CD14-positive monocyte (primary cell): ENCODE results near the gene NOTCH1. TPM values are rescaled to one million over a fixed set of nuclear protein-coding genes. Genes with fewer than 3 reads are reported as not detected.

Source experiments
- DNase-seq, 3 donors: peaks; one replicate each; pipeline ENCODE4 v3.0.0-alpha.2; 2011 to 2022
- H2AFZ ChIP-seq: 2 replicates; pipeline ENCODE4 v1.6.0; 2012; ENCODE audit warnings: mild to moderate bottlenecking, low read depth, low read length, inconsistent platforms; ENCODE audit not compliant: insufficient read depth, poor library complexity, severe bottlenecking
- H3K27ac ChIP-seq, 2 donors: 1 replicate in 1 of 2; 2 replicates in 1 of 2; pipeline ENCODE4 v1.5.1; 2012 to 2013; ENCODE audit warnings: low read length in 2 of 2, control low read depth in 1 of 2, inconsistent platforms in 1 of 2, low read depth in 1 of 2, mild to moderate bottlenecking in 1 of 2
- H3K27me3 ChIP-seq, 2 donors: one replicate each; pipeline versions ENCODE4 v1.6.0 to v1.6.1; 2011 to 2013; ENCODE audit warnings: low read length in 2 of 2; ENCODE audit not compliant: control insufficient read depth in 2 of 2, insufficient read depth in 2 of 2
- H3K36me3 ChIP-seq, 2 donors: replicated peaks in 1 of 2; 1 replicate in 1 of 2; 2 replicates in 1 of 2; pipeline versions ENCODE4 v1.5.1 to v1.6.1; 2012 to 2013; ENCODE audit warnings: low read length in 2 of 2, control low read depth in 1 of 2, inconsistent platforms in 1 of 2, mild to moderate bottlenecking in 1 of 2; ENCODE audit not compliant: insufficient read depth in 2 of 2, control insufficient read depth in 1 of 2
- H3K4me1 ChIP-seq, 2 donors: 1 replicate in 1 of 2; 2 replicates in 1 of 2; pipeline versions ENCODE4 v1.5.1 to v1.6.1; 2012 to 2013; ENCODE audit warnings: low read length in 2 of 2, control low read depth in 1 of 2, inconsistent platforms in 1 of 2, mild to moderate bottlenecking in 1 of 2, moderate library complexity in 1 of 2; ENCODE audit not compliant: insufficient read depth in 2 of 2, control insufficient read depth in 1 of 2
- H3K4me2 ChIP-seq: replicated peaks from 2 replicates; pipeline ENCODE3; 2012; ENCODE audit warnings: low read length, moderate library complexity, mild to moderate bottlenecking; ENCODE audit not compliant: poor library complexity, severe bottlenecking; ENCODE audit errors: extremely low read depth
- H3K4me3 ChIP-seq, 3 experiments: fragments of 200-600 bp in 1 of 3; sonication (generic) in 1 of 3; replicated peaks in 1 of 3; 1 replicate in 2 of 3; 2 replicates in 1 of 3; pipeline ENCODE4 v1.5.1; 2011 to 2013; ENCODE audit warnings: low read length in 3 of 3, mild to moderate bottlenecking in 3 of 3, control low read depth in 2 of 3, low read depth in 2 of 3, inconsistent platforms in 1 of 3, moderate library complexity in 1 of 3
- H3K79me2 ChIP-seq: 2 replicates; pipeline ENCODE4 v1.6.0; 2012; ENCODE audit warnings: mild to moderate bottlenecking, control low read depth, inconsistent platforms, low read length, moderate library complexity; ENCODE audit not compliant: insufficient read depth
- H3K9ac ChIP-seq: 2 replicates; pipeline ENCODE4 v1.6.0; 2017; ENCODE audit warnings: low read length, mild to moderate bottlenecking; ENCODE audit not compliant: insufficient read depth, poor library complexity, severe bottlenecking
- H3K9me3 ChIP-seq, 2 donors: replicated peaks in 1 of 2; 1 replicate in 1 of 2; 2 replicates in 1 of 2; pipeline versions ENCODE4 v1.5.1 to v1.6.1; 2012 to 2013; ENCODE audit warnings: low read length in 2 of 2, control low read depth in 1 of 2; ENCODE audit not compliant: control insufficient read depth in 1 of 2, insufficient read depth in 1 of 2
- H4K20me1 ChIP-seq: 2 replicates; pipeline ENCODE4 v1.6.0; 2012; ENCODE audit warnings: mild to moderate bottlenecking, low read length, control low read depth, moderate library complexity; ENCODE audit not compliant: insufficient read depth
- H3K27ac Mint-ChIP-seq, 7 donors: one replicate each; pipeline ENCODE4 v1.8.0; 2020; ENCODE audit warnings: mild to moderate bottlenecking in 7 of 7, mixed read lengths in 7 of 7, moderate library complexity in 6 of 7, inconsistent platforms in 2 of 7
- H3K27me3 Mint-ChIP-seq, 3 donors: one replicate each; pipeline ENCODE4 v1.8.0; 2021 to 2022; ENCODE audit warnings: low read depth in 3 of 3, mild to moderate bottlenecking in 3 of 3, mixed read lengths in 3 of 3, moderate library complexity in 3 of 3, inconsistent platforms in 1 of 3
- H3K36me3 Mint-ChIP-seq, 2 donors: one replicate each; pipeline ENCODE4 v1.8.0; 2020; ENCODE audit warnings: mixed read lengths in 2 of 2, inconsistent platforms in 1 of 2, mild to moderate bottlenecking in 1 of 2
- H3K4me1 Mint-ChIP-seq: one replicate; pipeline ENCODE4 v1.8.0; 2020; ENCODE audit warnings: mild to moderate bottlenecking, mixed read lengths
- H3K4me3 Mint-ChIP-seq, 2 donors: one replicate each; pipeline ENCODE4 v1.8.0; 2020; ENCODE audit warnings: mild to moderate bottlenecking in 2 of 2, mixed read lengths in 2 of 2, moderate library complexity in 1 of 2
- H3K9me3 Mint-ChIP-seq, 7 donors: one replicate each; pipeline ENCODE4 v1.8.0; 2020 to 2022; ENCODE audit warnings: mixed read lengths in 7 of 7, mild to moderate bottlenecking in 6 of 7, moderate library complexity in 6 of 7, inconsistent platforms in 2 of 7
- CTCF ChIP-seq: fragments of 200-600 bp; IDR thresholded peaks from one replicate; pipeline ENCODE4 v1.8.0; 2022; ENCODE audit warnings: antibody characterized with exemption, mild to moderate bottlenecking
- WGBS: methylation state at CpG from one replicate; pipeline ENCODE4 v1.1.5; 2013; ENCODE audit warnings: missing lambda C conversion rate; ENCODE audit not compliant: insufficient coverage; 5-methylcytosine and 5-hydroxymethylcytosine counted together
- intact Hi-C, 2 donors: fragments of 100-400 bp; cut with micrococcal nuclease; formaldehyde crosslinking; loops; one replicate each; pipeline versions ENCODE4 v1.15.0 to v1.15.1; 2023
- polyA plus RNA-seq, 3 donors: library from polyadenylated mRNA; depleted of rRNA in 1 of 3; unstranded in 2 of 3; stranded (reverse) in 1 of 3; fragments of 300-500 nt in 2 of 3; fragments of >200 nt in 1 of 3; fragmentation: Illumina TruSeq in 2 of 3; gene quantifications; 1 replicate in 2 of 3; 2 replicates in 1 of 3; pipeline ENCODE4 v1.2.3, GENCODE V29; 2012 to 2021

Gene NOTCH1
- polyA plus RNA-seq, 3 donors: 1.4 to 33.0 (median 2.2) TPM

- H3K27ac Mint-ChIP-seq: no peak overlapping the region
- Histone ChIP-seq H3K4me1 (no peaks in the 10 kb centered on the region), H3K4me2 (no peak overlapping the region), H3K36me3 (peaks cover 97 to 98% of the 10 kb centered on the region in 2 donors), H2AFZ (no peak overlapping the region), H3K79me2 (no peaks in the 10 kb centered on the region), H3K9ac (no peak overlapping the region), H3K9me3 (no peaks in the 10 kb centered on the region), H3K27me3 (no peaks in the 10 kb centered on the region), H3K27ac (no peak overlapping the region), H4K20me1 (peaks cover 75% of the 10 kb centered on the region), H3K4me3 (no peak overlapping the region)
- no peak overlapping the region for H3K4me3 Mint-ChIP-seq
- intact Hi-C loops: no loop called here
- DNase-seq: no peak
- no peak for TF ChIP-seq CTCF
- H3K27me3 Mint-ChIP-seq: peaks cover 0 to 3% (median 0%) of the 10 kb centered on the region in 3 donors
- H3K4me1 Mint-ChIP-seq: no peaks in the 10 kb centered on the region
- 98% methylated on average over 13 of the region's 17 CpGs for WGBS
- H3K9me3 Mint-ChIP-seq: peaks cover 0 to 2% (median 0%) of the 10 kb centered on the region in 7 donors
- peaks cover 84 to 99% of the 10 kb centered on the region in 2 donors for H3K36me3 Mint-ChIP-seq
Observed at GRCh38 chr9:136462664-136463063, 83.2 kb downstream of the NOTCH1 start.

GRCh38 chr9:136460772-136461325 lies 85.0 kb downstream of the NOTCH1 start:
- no peak overlapping the region for H3K9ac ChIP-seq
- peaks cover 87 to 99% of the 10 kb centered on the region in 2 donors for H3K36me3 Mint-ChIP-seq

More at GRCh38 chr9:136460772-136461325, 85.0 kb downstream of the NOTCH1 start:
- no peaks in the 10 kb centered on the region for H3K79me2 ChIP-seq
- no peaks in the 10 kb centered on the region for H3K9me3 ChIP-seq
- no peak overlapping the region for H3K4me3 ChIP-seq
- H3K4me1 ChIP-seq: no peaks in the 10 kb centered on the region
- no peak overlapping the region for H3K4me2 ChIP-seq
- peaks cover 0 to 2% (median 0%) of the 10 kb centered on the region in 7 donors for H3K9me3 Mint-ChIP-seq
- intact Hi-C loops: no loop called here
- no peak overlapping the region for H3K4me3 Mint-ChIP-seq
- 98% methylated on average over 19 of the region's 23 CpGs for WGBS
- peak overlapping the region in 2 of 7 donors; percentile 15 to 63 for H3K27ac Mint-ChIP-seq
- peaks cover 0 to 3% (median 0%) of the 10 kb centered on the region in 3 donors for H3K27me3 Mint-ChIP-seq
- no peak overlapping the region for H3K27ac ChIP-seq
- no peaks in the 10 kb centered on the region for H3K4me1 Mint-ChIP-seq
- H4K20me1 ChIP-seq: peaks cover 66% of the 10 kb centered on the region
- peaks cover 97 to 98% of the 10 kb centered on the region in 2 donors for H3K36me3 ChIP-seq
- H3K27me3 ChIP-seq: no peaks in the 10 kb centered on the region
- no peak for TF ChIP-seq CTCF
- H2AFZ ChIP-seq: no peak overlapping the region
- DNase-seq: no peak
